Thyroid gland (tissue), 4 donors: ENCODE data around the gene NOXA1.

ENCODE experiments used
- CTCF ChIP-seq, 6 experiments: fragments of 200-600 bp in 3 of 6; fragments of 450-650 bp in 3 of 6; sonication (generic) in 3 of 6; IDR thresholded peaks; one replicate each; pipeline ENCODE4 v1.5.1; 2016 to 2019; ENCODE audit warnings: antibody characterized with exemption in 6 of 6, mild to moderate bottlenecking in 2 of 6, inconsistent platforms in 1 of 6, moderate library complexity in 1 of 6
- POLR2A ChIP-seq, 2 donors: fragments of 450-650 bp; IDR thresholded peaks; one replicate each; pipeline ENCODE4 v1.6.1; 2017; ENCODE audit warnings: antibody characterized with exemption in 2 of 2, mild to moderate bottlenecking in 2 of 2, moderate library complexity in 1 of 2

- TF ChIP-seq CTCF (IDR thresholded peaks at IDR 0.05) (no peak), POLR2A (IDR thresholded peaks at IDR 0.05) (no peak)
These were observed 10.8 kb downstream of the NOXA1 start for GRCh38 chr9:137433916-137434431.
